GM21619 (cell line): Measurements from ENCODE around the gene TM9SF3.
"Not testable (repeated sequence)": the region's sequence is repeated elsewhere in the genome, so short reads cannot be mapped to it uniquely, and the experiment has no call there.

Experiments
- ATAC-seq: cut with Tn5 transposase; IDR thresholded peaks from one replicate; pipeline ENCODE4 v1.9.1; 2021; ENCODE audit not compliant: unreplicated experiment

TM9SF3 gene

GRCh38 chr10:96570511-96570910, 16.3 kb downstream of the TM9SF3 start:
- ATAC-seq: no peak

- ATAC-seq: no peak
Measured at GRCh38 chr10:96568402-96568801, 18.4 kb downstream of the TM9SF3 start.

GRCh38 chr10:96565774-96566173, 21.0 kb downstream of the TM9SF3 start:
- ATAC-seq: no peak

DNA sequence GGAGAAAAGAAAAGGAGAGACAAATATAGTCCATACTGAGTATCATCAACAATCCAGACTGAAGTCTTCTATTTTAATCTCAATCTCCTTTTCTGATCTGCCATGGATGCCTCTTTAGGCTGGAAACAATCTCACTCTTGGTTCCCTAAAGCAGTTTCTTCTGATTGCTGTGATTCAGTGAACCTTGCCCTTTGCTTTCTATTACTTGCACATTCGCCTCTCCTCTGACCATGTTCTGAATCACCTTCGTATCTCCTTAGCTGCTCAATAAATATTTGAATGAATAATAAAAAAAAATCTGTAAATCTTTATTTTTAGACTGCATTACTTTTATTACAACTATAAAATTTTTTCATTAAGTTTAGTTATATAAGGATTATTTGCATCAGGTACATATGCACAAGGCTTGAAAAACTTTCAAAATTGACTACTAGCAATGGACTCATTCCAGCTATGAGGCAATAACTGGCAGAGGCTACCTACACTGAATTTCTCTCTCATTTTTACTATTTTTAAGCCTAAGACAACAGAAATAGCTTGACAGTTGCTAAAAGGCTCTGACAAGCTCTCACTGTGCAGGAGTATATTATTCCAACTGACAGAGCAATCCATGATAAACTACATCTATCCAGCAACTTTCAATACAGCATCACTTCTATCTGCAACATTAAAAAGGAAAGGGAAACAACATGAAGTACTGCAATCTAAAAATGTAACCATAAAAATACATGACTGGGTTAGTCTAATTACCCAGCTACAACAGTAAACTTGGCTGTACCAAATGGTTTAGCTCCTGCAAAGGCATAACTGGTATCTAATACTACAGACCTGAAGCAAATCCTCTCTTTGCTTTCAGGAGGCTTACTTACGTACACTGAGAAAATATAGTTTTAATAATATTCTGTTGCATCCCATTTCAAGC, 25.6 kb downstream of the TM9SF3 start:
- ATAC-seq: no peak

DNA sequence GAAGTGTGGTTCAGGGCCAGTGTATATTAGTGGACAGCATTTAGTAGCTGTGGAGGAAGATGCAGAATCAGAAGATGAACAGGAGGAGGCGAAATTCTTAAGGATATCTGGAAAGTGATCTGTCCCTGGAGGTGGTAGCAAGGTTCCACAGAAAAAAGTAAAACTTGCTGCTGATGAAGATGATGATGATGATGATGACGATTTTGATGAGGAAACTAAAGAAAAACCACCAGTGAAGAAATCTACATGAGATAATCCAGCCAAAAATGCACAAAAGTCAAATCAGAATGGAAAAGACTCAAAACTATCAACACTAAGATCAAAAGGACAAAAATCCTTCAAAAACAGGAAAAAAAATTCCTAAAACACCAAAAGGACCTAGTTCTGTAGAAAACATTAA, 26.3 kb downstream of the TM9SF3 start:
- ATAC-seq: no peak

DNA sequence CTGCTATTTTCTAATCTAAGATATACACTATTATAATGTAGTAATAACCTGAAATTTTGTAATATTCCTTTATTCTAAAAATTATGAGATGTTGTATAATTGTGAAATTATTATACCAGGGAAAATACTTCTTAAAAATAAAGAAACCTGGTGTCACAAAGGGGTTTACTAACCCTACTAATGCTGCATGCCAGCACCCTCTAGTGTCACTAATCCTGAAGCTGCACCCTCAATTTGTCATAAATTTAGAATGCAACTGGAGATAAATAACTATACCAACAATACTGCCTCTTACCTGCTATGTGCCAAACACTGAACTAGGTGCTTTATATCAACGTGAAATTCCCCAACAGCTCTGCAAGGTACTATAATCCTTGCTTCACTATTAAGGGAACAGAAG, 30.8 kb downstream of the TM9SF3 start:
- ATAC-seq: no peak

- no peak for ATAC-seq
Measured at GRCh38 chr10:96555330-96555729, 31.5 kb downstream of the TM9SF3 start.

DNA sequence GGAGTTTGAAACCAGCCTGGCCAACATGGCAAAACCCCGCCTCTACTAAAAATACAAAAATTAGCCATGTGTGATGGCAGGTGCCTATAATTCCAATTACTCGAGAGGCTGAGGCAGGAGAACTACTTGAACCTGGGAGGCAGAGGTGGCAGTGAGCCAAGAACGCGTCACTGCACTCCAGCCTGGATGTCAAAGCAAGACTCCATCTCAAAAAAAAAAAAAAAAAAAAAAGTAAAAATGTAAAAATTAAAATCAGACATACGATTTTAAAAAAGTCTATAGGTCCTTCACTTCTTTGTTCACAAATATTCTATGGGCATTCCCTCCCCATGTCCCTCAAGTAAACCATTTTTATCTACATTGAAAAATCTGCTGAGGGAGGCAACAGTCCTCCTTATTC, 38.2 kb downstream of the TM9SF3 start:
- no peak for ATAC-seq

DNA sequence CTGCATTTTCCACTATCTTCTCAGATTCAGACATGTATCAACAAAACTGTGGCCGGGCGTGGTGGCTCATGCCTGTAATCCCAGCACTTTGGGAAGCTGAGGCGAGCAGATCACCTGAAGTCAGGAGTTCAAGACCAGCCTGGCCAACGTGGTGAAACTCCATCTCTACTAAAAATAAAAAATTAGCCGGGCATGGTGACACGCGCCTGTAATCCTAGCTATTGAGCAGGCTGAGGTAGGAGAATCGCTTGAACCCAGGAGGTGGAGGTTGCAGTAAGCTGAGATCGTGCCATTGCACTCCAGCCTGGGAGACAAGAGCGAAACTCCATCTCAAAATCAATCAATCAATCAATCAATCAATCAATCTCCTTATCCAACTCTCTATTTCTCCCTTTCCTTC, 41.3 kb downstream of the TM9SF3 start:
- ATAC-seq: not testable (repeated sequence)

GRCh38 chr10:96541921-96542320, 44.9 kb downstream of the TM9SF3 start:
- no peak for ATAC-seq

- no peak for ATAC-seq
Measured at GRCh38 chr10:96540240-96540639, 46.6 kb downstream of the TM9SF3 start.

DNA sequence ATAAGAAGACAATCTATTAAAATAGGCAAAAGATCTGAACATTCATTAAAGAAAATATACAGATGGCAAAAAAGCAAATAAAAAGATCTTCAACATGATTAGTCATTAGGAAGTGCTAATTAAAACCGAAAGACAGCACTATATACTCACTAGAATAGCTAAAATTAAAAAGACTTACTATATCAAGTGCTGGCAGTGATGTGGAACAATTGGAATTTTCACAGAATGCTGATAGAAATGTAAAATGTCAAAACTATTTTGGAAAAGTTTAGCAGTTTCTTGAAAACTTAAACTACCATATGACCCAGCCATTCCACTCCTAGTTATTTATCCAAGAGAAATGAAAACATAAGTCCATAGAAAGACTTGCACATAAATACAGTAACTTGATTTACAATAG, 48.1 kb downstream of the TM9SF3 start:
- no peak for ATAC-seq

GRCh38 chr10:96536129-96536528, 50.7 kb downstream of the TM9SF3 start:
- ATAC-seq: no peak

GRCh38 chr10:96532523-96532922, 54.3 kb downstream of the TM9SF3 start:
- ATAC-seq: no peak

DNA sequence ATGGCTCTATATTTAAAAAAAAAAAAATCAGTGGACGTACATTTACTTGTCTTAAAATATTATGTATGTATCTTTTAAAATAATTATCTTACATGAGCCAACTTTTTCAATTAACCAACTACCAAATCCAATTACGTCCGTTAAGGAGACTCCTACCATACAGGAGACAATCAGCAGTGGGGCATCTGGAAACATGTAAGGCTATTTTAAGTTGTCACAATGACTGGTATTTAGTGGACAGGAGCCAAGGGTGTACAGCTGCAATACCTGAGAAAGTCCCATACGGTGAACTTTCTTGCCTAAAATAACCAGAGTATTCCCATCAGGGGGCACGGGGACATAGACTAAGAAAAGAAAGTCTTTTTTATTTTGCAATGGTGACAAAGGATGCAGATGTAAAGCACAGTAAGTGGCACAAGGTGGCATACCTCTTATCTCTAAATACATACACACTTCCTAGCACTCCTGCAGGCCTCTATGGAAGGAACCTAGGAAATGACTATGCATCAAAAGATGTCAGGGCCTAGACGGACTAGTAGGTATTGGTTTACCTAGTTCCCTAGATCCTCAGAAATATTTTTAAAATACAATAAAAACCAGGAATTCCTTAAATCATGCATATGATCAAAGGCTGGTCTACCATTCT, 57.1 kb downstream of the TM9SF3 start:
- no peak for ATAC-seq

DNA sequence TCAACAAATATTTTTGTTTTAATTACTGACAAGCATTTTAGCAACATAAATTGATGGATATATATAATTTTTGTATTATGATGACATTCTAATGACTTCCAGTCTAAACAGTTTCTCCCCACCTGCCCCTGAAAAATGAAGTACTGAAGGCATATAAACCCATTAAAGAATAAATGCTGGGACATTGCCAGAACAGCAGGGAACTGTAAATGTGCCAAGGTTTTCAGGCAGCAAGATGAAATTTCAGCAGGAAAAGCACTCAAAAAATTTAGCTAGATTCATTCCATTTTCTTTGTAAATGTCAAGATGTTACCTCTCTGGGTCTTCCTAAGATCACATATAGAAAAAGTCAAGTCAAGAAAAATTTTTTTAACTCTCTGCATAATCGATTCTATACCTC, 62.1 kb downstream of the TM9SF3 start:
- ATAC-seq: no peak

DNA sequence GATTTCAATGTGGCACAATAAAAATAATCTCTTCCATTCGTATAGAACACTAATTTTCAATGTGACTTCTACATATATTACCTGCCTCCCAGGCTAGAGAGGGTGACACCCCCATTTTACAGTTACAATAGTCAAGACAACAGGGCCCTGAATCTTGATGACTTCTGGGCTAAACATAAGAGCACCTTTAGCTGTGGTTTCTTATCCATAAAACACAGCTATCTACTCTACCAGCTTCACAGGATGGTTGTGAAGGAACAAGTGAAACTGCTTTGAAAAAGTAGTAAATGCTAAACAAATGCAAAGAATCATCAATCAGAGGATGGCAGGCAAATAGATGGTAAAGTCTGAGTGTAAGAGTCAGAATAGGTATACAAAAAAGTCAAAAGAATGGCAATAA, 69.5 kb downstream of the TM9SF3 start:
- ATAC-seq: no peak

DNA sequence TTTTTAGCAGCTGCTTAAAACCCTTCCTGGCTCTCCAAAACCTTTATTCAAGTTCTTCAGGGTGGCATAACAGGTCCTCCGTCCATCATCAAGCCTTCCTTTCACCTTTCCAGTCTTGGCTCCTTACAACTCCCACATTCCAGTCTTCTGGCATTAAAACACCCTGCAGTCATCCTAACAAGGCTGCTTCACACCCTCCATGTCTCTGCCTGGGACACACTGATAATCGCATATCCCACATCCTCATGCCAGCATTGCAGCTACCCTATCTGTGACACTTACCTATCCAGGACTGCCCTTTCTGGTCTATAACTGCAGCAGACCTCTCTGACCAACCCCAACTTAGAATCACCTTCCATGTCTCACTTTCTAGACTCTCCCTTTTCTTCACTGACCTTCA, 70.5 kb downstream of the TM9SF3 start:
- no peak for ATAC-seq

- ATAC-seq: peak; percentile 68
Measured at GRCh38 chr10:96513698-96514561, 72.9 kb downstream of the TM9SF3 start, which contains the start of gene TLL2. TLL2 (minus strand) TSS chr10:96513926; CDS start chr10:96513685, 241 bp downstream.

GRCh38 chr10:96513305-96513697, 73.5 kb downstream of the TM9SF3 start:
- ATAC-seq: peak; percentile 48

- ATAC-seq: no peak
Measured at GRCh38 chr10:96512524-96513304, 74.1 kb downstream of the TM9SF3 start.
